WTC11 (cell line): ENCODE data around the gene STX3.

ENCODE experiments used
- E2F4 ChIP-seq: sonication (generic); formaldehyde crosslinking; IDR thresholded peaks from 2 replicates; pipeline ENCODE4 v1.8.1; 2022; ENCODE audit warnings: low read depth, mild to moderate bottlenecking, moderate library complexity, missing genetic modification reagents, borderline replicate concordance
- TCF7 ChIP-seq: sonication (generic); formaldehyde crosslinking; IDR thresholded peaks from 2 replicates; pipeline ENCODE4 v1.8.0; 2022; ENCODE audit warnings: mild to moderate bottlenecking, low read depth, missing genetic modification reagents, moderate library complexity
- TF ChIP-seq, protein P1 (sequence below): fragments of 200-600 bp; IDR thresholded peaks from 2 replicates; pipeline ENCODE4 v1.8.0; 2022; ENCODE audit warnings: antibody characterized with exemption

DNA sequence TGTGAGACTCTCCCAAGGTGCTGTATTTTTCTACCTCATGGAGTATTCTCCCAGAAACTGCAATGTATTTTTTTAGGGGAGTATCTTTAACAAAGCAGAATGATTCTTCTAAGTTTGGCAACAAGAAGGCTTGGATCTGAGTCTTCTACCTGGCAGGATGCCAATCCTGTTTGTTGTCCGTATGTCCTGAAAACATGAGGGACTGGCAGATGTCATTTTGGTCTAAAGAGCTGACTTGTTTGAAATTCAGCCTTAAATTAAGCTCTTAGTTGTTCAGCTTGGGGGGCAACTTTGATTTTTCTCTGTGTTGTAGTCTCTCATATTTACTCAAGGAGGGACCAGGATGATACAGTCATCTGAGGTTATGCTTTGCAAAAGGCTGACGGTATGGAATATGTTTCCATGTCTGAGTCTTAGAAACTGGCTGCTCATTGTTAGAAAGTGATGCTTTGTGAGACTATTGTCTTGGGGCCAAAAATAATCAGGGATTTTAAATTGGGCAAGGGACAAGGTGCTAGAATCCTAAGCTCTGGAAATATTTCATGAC is 46.1 kb downstream of the STX3 start:
- TF ChIP-seq, protein P1, sequence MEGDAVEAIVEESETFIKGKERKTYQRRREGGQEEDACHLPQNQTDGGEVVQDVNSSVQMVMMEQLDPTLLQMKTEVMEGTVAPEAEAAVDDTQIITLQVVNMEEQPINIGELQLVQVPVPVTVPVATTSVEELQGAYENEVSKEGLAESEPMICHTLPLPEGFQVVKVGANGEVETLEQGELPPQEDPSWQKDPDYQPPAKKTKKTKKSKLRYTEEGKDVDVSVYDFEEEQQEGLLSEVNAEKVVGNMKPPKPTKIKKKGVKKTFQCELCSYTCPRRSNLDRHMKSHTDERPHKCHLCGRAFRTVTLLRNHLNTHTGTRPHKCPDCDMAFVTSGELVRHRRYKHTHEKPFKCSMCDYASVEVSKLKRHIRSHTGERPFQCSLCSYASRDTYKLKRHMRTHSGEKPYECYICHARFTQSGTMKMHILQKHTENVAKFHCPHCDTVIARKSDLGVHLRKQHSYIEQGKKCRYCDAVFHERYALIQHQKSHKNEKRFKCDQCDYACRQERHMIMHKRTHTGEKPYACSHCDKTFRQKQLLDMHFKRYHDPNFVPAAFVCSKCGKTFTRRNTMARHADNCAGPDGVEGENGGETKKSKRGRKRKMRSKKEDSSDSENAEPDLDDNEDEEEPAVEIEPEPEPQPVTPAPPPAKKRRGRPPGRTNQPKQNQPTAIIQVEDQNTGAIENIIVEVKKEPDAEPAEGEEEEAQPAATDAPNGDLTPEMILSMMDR, result no peak
- TF ChIP-seq E2F4 (CRISPR knock-in tag) (no peak), TCF7 (CRISPR knock-in tag) (no peak)
